WTC11 (cell line): ENCODE measurements around the gene CACNA2D3. TPM values are rescaled to one million over a fixed set of nuclear protein-coding genes. Genes with fewer than 3 reads are reported as not detected.

Experiments used
- ATAC-seq: fragments of 200-7000 bp; cut with Tn5 transposase; 2 replicates; pipeline ENCODE4 v1.10.0; 2021; ENCODE audit warnings: mild to moderate bottlenecking, moderate library complexity
- CTCF ChIA-PET: fragments of 300-600 bp; sonication (Branson Sonifier 250); formaldehyde crosslinking; loops from one replicate; lab custom pipeline; 2021; ENCODE audit warnings: antibody characterized with exemption; lab: Charles Lee
- POLR2A ChIA-PET: fragments of 350-600 bp; sonication (Branson Sonifier 250); formaldehyde crosslinking; loops from one replicate; lab custom pipeline; 2021; ENCODE audit warnings: antibody characterized with exemption; lab: Charles Lee
- DNase-seq: peaks from one replicate; pipeline ENCODE4 v3.0.0; 2021; ENCODE audit warnings: low spot score
- H3K27ac Mint-ChIP-seq: 2 replicates; pipeline ENCODE4 v1.8.0; 2021; ENCODE audit warnings: mixed read lengths
- H3K27me3 Mint-ChIP-seq: 2 replicates; pipeline ENCODE4 v1.8.0; 2021; ENCODE audit warnings: low read depth, mild to moderate bottlenecking, moderate library complexity, mixed read lengths
- H3K36me3 Mint-ChIP-seq: 2 replicates; pipeline ENCODE4 v1.8.0; 2021; ENCODE audit warnings: mixed read lengths
- H3K4me1 Mint-ChIP-seq: 2 replicates; pipeline ENCODE4 v1.8.0; 2022; ENCODE audit warnings: mixed read lengths
- H3K4me3 Mint-ChIP-seq: 2 replicates; pipeline ENCODE4 v1.8.0; 2021; ENCODE audit warnings: mild to moderate bottlenecking, moderate library complexity, mixed read lengths
- H3K9me3 Mint-ChIP-seq: 2 replicates; pipeline ENCODE4 v1.8.0; 2021; ENCODE audit warnings: mixed read lengths
- CBFB ChIP-seq: sonication (generic); formaldehyde crosslinking; IDR thresholded peaks from 2 replicates; pipeline ENCODE4 v1.8.1; 2022; ENCODE audit warnings: mild to moderate bottlenecking, low read depth, missing genetic modification reagents
- E2F4 ChIP-seq: sonication (generic); formaldehyde crosslinking; IDR thresholded peaks from 2 replicates; pipeline ENCODE4 v1.8.1; 2022; ENCODE audit warnings: low read depth, mild to moderate bottlenecking, moderate library complexity, missing genetic modification reagents, borderline replicate concordance
- ERG ChIP-seq: fragments of 250-450 bp; sonication (Bioruptor Pico); IDR thresholded peaks from 2 replicates; pipeline ENCODE4 v1.8.0; 2021; ENCODE audit warnings: mild to moderate bottlenecking
- GTF2I ChIP-seq: fragments of 250-450 bp; sonication (Bioruptor Pico); conservative IDR thresholded peaks from 2 replicates; pipeline ENCODE4 v1.4.0; 2021; ENCODE audit warnings: mild to moderate bottlenecking
- JUN ChIP-seq: sonication (generic); formaldehyde crosslinking; IDR thresholded peaks from 2 replicates; pipeline ENCODE4 v1.8.0; 2023; ENCODE audit warnings: mild to moderate bottlenecking, missing genetic modification reagents
- MAX ChIP-seq: sonication (generic); formaldehyde crosslinking; IDR thresholded peaks from 2 replicates; pipeline ENCODE4 v1.8.0; 2022; ENCODE audit warnings: mild to moderate bottlenecking, missing genetic modification reagents
- NR1H2 ChIP-seq: sonication (generic); formaldehyde crosslinking; IDR thresholded peaks from 2 replicates; pipeline ENCODE4 v1.9.0; 2021; ENCODE audit warnings: mild to moderate bottlenecking, moderate library complexity, missing genetic modification reagents
- NR3C1 ChIP-seq: sonication (generic); formaldehyde crosslinking; conservative IDR thresholded peaks from 2 replicates; pipeline ENCODE4 v1.8.1; 2023; ENCODE audit warnings: low read depth, mild to moderate bottlenecking, missing genetic modification reagents
- SMAD4 ChIP-seq: sonication (generic); formaldehyde crosslinking; IDR thresholded peaks from 2 replicates; pipeline ENCODE4 v1.8.0; 2022; ENCODE audit warnings: mild to moderate bottlenecking, missing genetic modification reagents
- STAT6 ChIP-seq: sonication (generic); formaldehyde crosslinking; conservative IDR thresholded peaks from 2 replicates; pipeline ENCODE4 v1.8.1; 2023; ENCODE audit warnings: mild to moderate bottlenecking, low read depth, missing genetic modification reagents, moderate library complexity
- TEAD1 ChIP-seq: sonication (generic); formaldehyde crosslinking; IDR thresholded peaks from 2 replicates; pipeline ENCODE4 v1.8.0; 2022; ENCODE audit warnings: mild to moderate bottlenecking, missing genetic modification reagents
- USF2 ChIP-seq: sonication (generic); formaldehyde crosslinking; IDR thresholded peaks from 2 replicates; pipeline ENCODE4 v1.8.1; 2023; ENCODE audit warnings: mild to moderate bottlenecking, missing genetic modification reagents, moderate library complexity
- ZNF512 ChIP-seq: sonication (generic); formaldehyde crosslinking; IDR thresholded peaks from 2 replicates; pipeline ENCODE4 v1.8.1; 2022; ENCODE audit warnings: missing genetic modification reagents, borderline replicate concordance
- total RNA-seq: library from RNA; stranded (reverse); gene quantifications from 3 replicates; pipeline ENCODE4 v1.2.3, GENCODE V29; 2021

Gene CACNA2D3
- total RNA-seq, 1 experiment from 2014 or later, result 5.0 TPM

GRCh38 chr3:54600441-54601204 lies 478.3 kb downstream of the CACNA2D3 start (continued):
- TF ChIP-seq USF2 (CRISPR knock-in tag) (no peak), NR1H2 (CRISPR knock-in tag) (no peak)

GRCh38 chr3:54604495-54604894 lies 482.1 kb downstream of the CACNA2D3 start:
- no peak overlapping the region for H3K27ac Mint-ChIP-seq
- ATAC-seq (no peak), DNase-seq (no peak)
- H3K4me1 Mint-ChIP-seq, result peaks cover 27% of the 10 kb centered on the region
- H3K27me3 Mint-ChIP-seq, result peaks cover 2% of the 10 kb centered on the region; the same call in 1 of the 2 replicates
- CTCF ChIA-PET, result no interaction called here
- H3K36me3 Mint-ChIP-seq, result peaks cover 8% of the 10 kb centered on the region
- no peak for TF ChIP-seq E2F4 (CRISPR knock-in tag)
- H3K9me3 Mint-ChIP-seq, result peaks cover 25% of the 10 kb centered on the region
- POLR2A ChIA-PET, result no interaction called here
- H3K4me3 Mint-ChIP-seq, result no peak overlapping the region

- ChIA-PET POLR2A (no interaction called here), CTCF (no interaction called here)
- Mint-ChIP-seq H3K36me3 (peaks cover 8% of the 10 kb centered on the region), H3K27me3 (peaks cover 2% of the 10 kb centered on the region; the same call in 1 of the 2 replicates), H3K4me1 (peaks cover 12% of the 10 kb centered on the region), H3K4me3 (no peak overlapping the region), H3K27ac (no peak overlapping the region), H3K9me3 (peaks cover 25% of the 10 kb centered on the region)
- DNase-seq, result no peak
- ATAC-seq, result no peak
- no peak for TF ChIP-seq STAT6 (CRISPR knock-in tag)
- TF ChIP-seq TEAD1, result no peak
- TF ChIP-seq JUN (CRISPR knock-in tag), result no peak
- TF ChIP-seq SMAD4 (CRISPR knock-in tag), result no peak
- TF ChIP-seq MAX, result no peak
- no peak for TF ChIP-seq ERG (CRISPR knock-in tag)
- TF ChIP-seq CBFB (CRISPR knock-in tag), result no peak
- TF ChIP-seq ZNF512 (CRISPR knock-in tag), result no peak
- TF ChIP-seq GTF2I (CRISPR knock-in tag), result no peak
- TF ChIP-seq NR3C1 (CRISPR knock-in tag), result no peak
These were observed 485.7 kb downstream of the CACNA2D3 start for GRCh38 chr3:54608041-54608440.
